Mesendoderm (in vitro differentiated cells): ENCODE results near the gene ATP2A2.
"Not testable (repeated sequence)": the region's sequence is repeated elsewhere in the genome, so short reads cannot be mapped to it uniquely, and the experiment has no call there.

Experiments used
- DNase-seq: peaks from one replicate; pipeline ENCODE4 v3.0.0; 2013
- H2AK5ac ChIP-seq: 2 replicates; pipeline ENCODE4 v1.6.1; 2013; ENCODE audit warnings: low read length, inconsistent platforms
- H2BK120ac ChIP-seq: 2 replicates; pipeline ENCODE4 v1.6.1; 2013; ENCODE audit warnings: low read depth, mild to moderate bottlenecking, low read length, moderate library complexity, mixed read lengths
- H2BK15ac ChIP-seq: replicated peaks from 2 replicates; pipeline ENCODE4 v1.6.1; 2013; ENCODE audit warnings: low read depth, mild to moderate bottlenecking, moderate library complexity
- H2BK5ac ChIP-seq: 2 replicates; pipeline ENCODE4 v1.6.1; 2013; ENCODE audit warnings: low read length, inconsistent platforms
- H3K18ac ChIP-seq: 2 replicates; pipeline ENCODE4 v1.6.1; 2013; ENCODE audit warnings: mild to moderate bottlenecking, low read length, mixed read lengths
- H3K23ac ChIP-seq: one replicate; pipeline ENCODE4 v1.6.1; 2013; ENCODE audit warnings: low read length
- H3K27ac ChIP-seq: 2 replicates; pipeline ENCODE4 v1.5.1; 2013; ENCODE audit warnings: low read depth, mild to moderate bottlenecking, inconsistent platforms, low read length, moderate library complexity
- H3K27me3 ChIP-seq: 2 replicates; pipeline ENCODE4 v1.6.1; 2013; ENCODE audit warnings: low read length, control low read depth, mild to moderate bottlenecking, inconsistent platforms; ENCODE audit not compliant: insufficient read depth, poor library complexity
- H3K36me3 ChIP-seq: 2 replicates; pipeline ENCODE4 v1.6.1; 2013; ENCODE audit warnings: low read length, inconsistent platforms; ENCODE audit not compliant: control insufficient read depth, insufficient read depth
- H3K4ac ChIP-seq: one replicate; pipeline ENCODE4 v1.6.1; 2013; ENCODE audit warnings: low read depth, mild to moderate bottlenecking, low read length, moderate library complexity
- H3K4me1 ChIP-seq: 2 replicates; pipeline ENCODE4 v1.6.1; 2013; ENCODE audit warnings: low read depth, low read length, inconsistent platforms; ENCODE audit not compliant: control insufficient read depth
- H3K4me2 ChIP-seq: 2 replicates; pipeline ENCODE4 v1.6.1; 2013; ENCODE audit warnings: low read length
- H3K4me3 ChIP-seq: 2 replicates; pipeline ENCODE4 v1.5.1; 2013; ENCODE audit warnings: mild to moderate bottlenecking, low read length
- H3K56ac ChIP-seq: one replicate; pipeline ENCODE4 v1.6.1; 2013; ENCODE audit warnings: low read length
- H3K79me1 ChIP-seq: 2 replicates; pipeline ENCODE4 v1.6.1; 2013; ENCODE audit warnings: low read length, inconsistent platforms
- H3K79me2 ChIP-seq: 2 replicates; pipeline ENCODE4 v1.6.1; 2013; ENCODE audit warnings: mild to moderate bottlenecking, low read length; ENCODE audit not compliant: control insufficient read depth, insufficient read depth
- H3K9ac ChIP-seq: 2 replicates; pipeline ENCODE4 v1.6.1; 2013; ENCODE audit warnings: low read length, inconsistent platforms
- H4K5ac ChIP-seq: one replicate; pipeline ENCODE4 v1.6.1; 2013; ENCODE audit warnings: low read length
- H4K8ac ChIP-seq: one replicate; pipeline ENCODE4 v1.6.1; 2013; ENCODE audit warnings: low read depth, mild to moderate bottlenecking, control low read depth, low read length, moderate library complexity
- WGBS: extraction: QIAGEN DNeasy Blood & Tissue Kit; methylation state at CpG from one replicate; pipeline ENCODE4 v1.1.7; 2013; ENCODE audit warnings: low lambda C conversion rate, missing lambda C conversion rate; ENCODE audit not compliant: insufficient coverage; ENCODE audit errors: extremely low coverage; 5-methylcytosine and 5-hydroxymethylcytosine counted together

Gene ATP2A2

GRCh38 chr12:110373962-110374611 is 93.0 kb downstream of the ATP2A2 start:
- Histone ChIP-seq H3K9ac (no peak overlapping the region), H3K27me3 (no peaks in the 10 kb centered on the region), H3K36me3 (peaks cover 36% of the 10 kb centered on the region), H4K8ac (no peak overlapping the region), H3K79me2 (no peaks in the 10 kb centered on the region), H3K4me1 (no peaks in the 10 kb centered on the region), H4K5ac (no peak overlapping the region), H3K4me3 (no peak overlapping the region), H2BK120ac (no peak overlapping the region), H3K27ac (no peak overlapping the region), H3K4ac (no peak overlapping the region), H2BK15ac (no peak overlapping the region), H3K23ac (no peak overlapping the region), H3K79me1 (peaks cover 3% of the 10 kb centered on the region), H3K4me2 (no peak overlapping the region), H3K18ac (no peak overlapping the region), H2AK5ac (no peak overlapping the region), H3K56ac (no peak overlapping the region), H2BK5ac (no peak overlapping the region)
- no CpG with 5 or more reads among the region's 13 CpGs for WGBS
- DNase-seq = no peak

- H3K27ac ChIP-seq, H4K5ac ChIP-seq, H2BK120ac ChIP-seq, H2BK5ac ChIP-seq, H2BK15ac ChIP-seq, DNase-seq, H3K4me1 ChIP-seq, H2AK5ac ChIP-seq, H3K18ac ChIP-seq, H3K79me2 ChIP-seq, H3K4ac ChIP-seq, H3K4me3 ChIP-seq, H3K4me2 ChIP-seq, H3K56ac ChIP-seq, H4K8ac ChIP-seq, H3K27me3 ChIP-seq, H3K79me1 ChIP-seq, H3K9ac ChIP-seq, H3K23ac ChIP-seq: not testable (repeated sequence)
- WGBS = no CpG with 5 or more reads among the region's 17 CpGs
- H3K36me3 ChIP-seq = peaks cover 41% of the 10 kb centered on the region
Observed at GRCh38 chr12:110378131-110378790, 97.2 kb downstream of the ATP2A2 start.

GRCh38 chr12:110379197-110379596 is 98.2 kb downstream of the ATP2A2 start:
- Histone ChIP-seq H2AK5ac (no peak overlapping the region), H3K79me1 (peaks cover 5% of the 10 kb centered on the region), H3K18ac (no peak overlapping the region), H3K23ac (no peak overlapping the region), H3K9ac (no peak overlapping the region), H2BK15ac (no peak overlapping the region), H3K36me3 (peaks cover 35% of the 10 kb centered on the region), H3K4me1 (no peaks in the 10 kb centered on the region), H2BK5ac (no peak overlapping the region), H4K5ac (no peak overlapping the region), H4K8ac (no peak overlapping the region), H3K56ac (no peak overlapping the region), H2BK120ac (no peak overlapping the region), H3K27ac (no peak overlapping the region), H3K4me3 (no peak overlapping the region), H3K27me3 (no peaks in the 10 kb centered on the region), H3K4ac (no peak overlapping the region), H3K79me2 (no peaks in the 10 kb centered on the region), H3K4me2 (no peak overlapping the region)
- DNase-seq = no peak
- no CpG with 5 or more reads among the region's 3 CpGs for WGBS

GRCh38 chr12:110379631-110380030 is 98.6 kb downstream of the ATP2A2 start:
- Histone ChIP-seq H3K4me2 (no peak overlapping the region), H3K27me3 (no peaks in the 10 kb centered on the region), H3K23ac (no peak overlapping the region), H3K9ac (no peak overlapping the region), H3K4me3 (no peak overlapping the region), H3K18ac (no peak overlapping the region), H4K5ac (no peak overlapping the region), H4K8ac (no peak overlapping the region), H3K4me1 (no peaks in the 10 kb centered on the region), H3K27ac (no peak overlapping the region), H3K79me2 (no peaks in the 10 kb centered on the region), H3K36me3 (peaks cover 33% of the 10 kb centered on the region), H2BK5ac (no peak overlapping the region), H2BK15ac (no peak overlapping the region), H3K56ac (no peak overlapping the region), H3K79me1 (peaks cover 5% of the 10 kb centered on the region), H2BK120ac (no peak overlapping the region), H2AK5ac (no peak overlapping the region), H3K4ac (no peak overlapping the region)
- no peak for DNase-seq
- no CpG with 5 or more reads among the region's 2 CpGs for WGBS

- Histone ChIP-seq H3K18ac (no peak overlapping the region), H2AK5ac (no peak overlapping the region), H3K56ac (no peak overlapping the region), H3K27me3 (no peaks in the 10 kb centered on the region), H3K4me2 (no peak overlapping the region), H2BK15ac (no peak overlapping the region), H3K9ac (no peak overlapping the region), H2BK5ac (no peak overlapping the region), H4K5ac (no peak overlapping the region), H4K8ac (no peak overlapping the region), H3K4me3 (no peak overlapping the region), H3K36me3 (peaks cover 23% of the 10 kb centered on the region), H3K79me2 (no peaks in the 10 kb centered on the region), H3K23ac (no peak overlapping the region), H3K79me1 (peaks cover 3% of the 10 kb centered on the region), H3K4ac (no peak overlapping the region), H3K27ac (no peak overlapping the region), H3K4me1 (no peaks in the 10 kb centered on the region), H2BK120ac (no peak overlapping the region)
- no CpG with 5 or more reads among the region's 4 CpGs for WGBS
- DNase-seq = no peak
Observed at GRCh38 chr12:110382683-110383082, 101.6 kb downstream of the ATP2A2 start.
